ENCODE data around the gene ITPA.

- TF ChIP-seq POLR2A (IDR thresholded peaks at IDR 0.05; ENCODE audit: low read depth, low read length) (no peak), FOS (IDR thresholded peaks at IDR 0.05; ENCODE audit: borderline replicate concordance, insufficient read depth, low read length) (no peak), CTCF (IDR thresholded peaks at IDR 0.05; ENCODE audit: extremely low read depth in 1 of 2, insufficient read depth in 1 of 2, low read depth in 1 of 2, low read length in 2 of 2) (no peak), JUN (IDR thresholded peaks at IDR 0.05; ENCODE audit: borderline replicate concordance, insufficient read depth, insufficient read length, low read depth) (no peak)
Measured at GRCh38 chr20:3246682-3247081, 37.4 kb downstream of the ITPA start.
